HAP-1 (cell line): Measurements from ENCODE around the gene GLRX.

ENCODE experiments used
- DNase-seq, 2 experiments: peaks; one replicate each; pipeline ENCODE4 v3.0.0-alpha.2; 2016 to 2020; ENCODE audit warnings: low spot score in 2 of 2
- H3K27me3 ChIP-seq: fragments of 250-450 bp; sonication (Bioruptor Pico); 2 replicates; pipeline ENCODE4 v1.5.1; 2020; ENCODE audit warnings: low read depth, mild to moderate bottlenecking, moderate library complexity
- H3K36me3 ChIP-seq: fragments of 250-450 bp; sonication (Bioruptor Pico); replicated peaks from 2 replicates; pipeline ENCODE4 v1.5.1; 2020; ENCODE audit warnings: mild to moderate bottlenecking
- H3K4me1 ChIP-seq: fragments of 250-450 bp; sonication (Bioruptor Pico); 2 replicates; pipeline ENCODE4 v1.5.1; 2020; ENCODE audit warnings: mild to moderate bottlenecking
- H3K4me3 ChIP-seq: fragments of 250-450 bp; sonication (Bioruptor Pico); 2 replicates; pipeline ENCODE4 v1.5.1; 2020; ENCODE audit warnings: mild to moderate bottlenecking, moderate library complexity
- H3K9me3 ChIP-seq: fragments of 250-450 bp; sonication (Bioruptor Pico); 2 replicates; pipeline ENCODE4 v1.5.1; 2020; ENCODE audit warnings: mild to moderate bottlenecking, moderate library complexity
- in situ Hi-C: fragments of 300-500 bp; cut with MboI; formaldehyde crosslinking; loops from 3 replicates; pipeline ENCODE4 v1.14.3; 2020; ENCODE audit warnings: low sequenced_read_pairs, inconsistent platforms, mixed read lengths

GLRX gene

GRCh38 chr5:95835682-95836385 is 13.3 kb upstream of the GLRX start:
- in situ Hi-C loops: no loop called here
- no peak overlapping the region for H3K4me3 ChIP-seq
- no peaks in the 10 kb centered on the region for H3K27me3 ChIP-seq
- H3K36me3 ChIP-seq: no peaks in the 10 kb centered on the region
- no peak for DNase-seq
- no peaks in the 10 kb centered on the region; the same call in 1 of the 2 replicates for H3K4me1 ChIP-seq
- H3K9me3 ChIP-seq: no peaks in the 10 kb centered on the region; the same call in 1 of the 2 replicates

GRCh38 chr5:95832664-95833063 is 10.1 kb upstream of the GLRX start:
- DNase-seq: no peak
- no peaks in the 10 kb centered on the region for H3K36me3 ChIP-seq
- no peaks in the 10 kb centered on the region; the same call in 1 of the 2 replicates for H3K9me3 ChIP-seq
- no peaks in the 10 kb centered on the region; the same call in 1 of the 2 replicates for H3K4me1 ChIP-seq
- H3K4me3 ChIP-seq: no peak overlapping the region
- no peaks in the 10 kb centered on the region for H3K27me3 ChIP-seq
- in situ Hi-C loops: no loop called here

GRCh38 chr5:95830226-95830625 is 7.7 kb upstream of the GLRX start:
- H3K4me3 ChIP-seq: no peak overlapping the region
- H3K4me1 ChIP-seq: no peaks in the 10 kb centered on the region; the same call in 1 of the 2 replicates
- no peaks in the 10 kb centered on the region for H3K27me3 ChIP-seq
- in situ Hi-C loops: no loop called here
- no peaks in the 10 kb centered on the region for H3K36me3 ChIP-seq
- no peaks in the 10 kb centered on the region; the same call in 1 of the 2 replicates for H3K9me3 ChIP-seq
- no peak for DNase-seq

- no peaks in the 10 kb centered on the region for H3K27me3 ChIP-seq
- peaks cover 2% of the 10 kb centered on the region for H3K4me1 ChIP-seq
- no peak overlapping the region for H3K4me3 ChIP-seq
- no peaks in the 10 kb centered on the region for H3K9me3 ChIP-seq
- DNase-seq: no peak
- in situ Hi-C loops: no loop called here
- no peaks in the 10 kb centered on the region for H3K36me3 ChIP-seq
Observed at GRCh38 chr5:95827892-95828246, 5.3 kb upstream of the GLRX start.

- Histone ChIP-seq H3K36me3 (no peaks in the 10 kb centered on the region), H3K4me1 (peaks cover 5% of the 10 kb centered on the region), H3K27me3 (no peaks in the 10 kb centered on the region), H3K9me3 (no peaks in the 10 kb centered on the region), H3K4me3 (no peak overlapping the region)
- in situ Hi-C loops: no loop called here
- no peak for DNase-seq
Observed at GRCh38 chr5:95826949-95827891, 4.7 kb upstream of the GLRX start.

GRCh38 chr5:95825495-95825894 is 3.0 kb upstream of the GLRX start:
- in situ Hi-C loops: no loop called here
- Histone ChIP-seq H3K9me3 (no peaks in the 10 kb centered on the region), H3K27me3 (no peaks in the 10 kb centered on the region), H3K36me3 (no peaks in the 10 kb centered on the region), H3K4me3 (no peak overlapping the region), H3K4me1 (peaks cover 13% of the 10 kb centered on the region)
- DNase-seq: no peak

- H3K4me1 ChIP-seq: peaks cover 13% of the 10 kb centered on the region
- no peaks in the 10 kb centered on the region for H3K27me3 ChIP-seq
- no peak for DNase-seq
- no peaks in the 10 kb centered on the region for H3K36me3 ChIP-seq
- in situ Hi-C loops: no loop called here
- no peak overlapping the region for H3K4me3 ChIP-seq
- H3K9me3 ChIP-seq: no peaks in the 10 kb centered on the region
Observed at GRCh38 chr5:95824747-95825146, 2.2 kb upstream of the GLRX start.

- peaks cover 13% of the 10 kb centered on the region for H3K4me1 ChIP-seq
- no peak for DNase-seq
- no peaks in the 10 kb centered on the region for H3K27me3 ChIP-seq
- H3K9me3 ChIP-seq: no peaks in the 10 kb centered on the region
- in situ Hi-C loops: no loop called here
- no peaks in the 10 kb centered on the region for H3K36me3 ChIP-seq
- H3K4me3 ChIP-seq: no peak overlapping the region
Observed at GRCh38 chr5:95823738-95824609, 1.4 kb upstream of the GLRX start.

- DNase-seq: no peak
- peaks cover 13% of the 10 kb centered on the region for H3K4me1 ChIP-seq
- no peaks in the 10 kb centered on the region for H3K27me3 ChIP-seq
- no peaks in the 10 kb centered on the region for H3K36me3 ChIP-seq
- in situ Hi-C loops: no loop called here
- no peaks in the 10 kb centered on the region for H3K9me3 ChIP-seq
- no peak overlapping the region for H3K4me3 ChIP-seq
Observed at GRCh38 chr5:95823218-95823737, 752 bp upstream of the GLRX start.

GRCh38 chr5:95822043-95822541 is 434 bp downstream of the GLRX start:
- H3K4me1 ChIP-seq: peaks cover 13% of the 10 kb centered on the region
- peak overlapping the region; percentile 53 for H3K4me3 ChIP-seq
- DNase-seq: peak; percentile 22 to 63
- H3K9me3 ChIP-seq: no peaks in the 10 kb centered on the region
- in situ Hi-C loops: no loop called here
- no peaks in the 10 kb centered on the region for H3K36me3 ChIP-seq
- no peaks in the 10 kb centered on the region for H3K27me3 ChIP-seq

- peaks cover 13% of the 10 kb centered on the region for H3K4me1 ChIP-seq
- no peaks in the 10 kb centered on the region for H3K36me3 ChIP-seq
- H3K4me3 ChIP-seq: peak overlapping the region; percentile 53
- DNase-seq: no peak
- in situ Hi-C loops: no loop called here
- no peaks in the 10 kb centered on the region for H3K9me3 ChIP-seq
- no peaks in the 10 kb centered on the region for H3K27me3 ChIP-seq
Observed at GRCh38 chr5:95821110-95822021, 1.2 kb downstream of the GLRX start.
